Loucy (cell line): Measurements from ENCODE around the gene RHOC.
"Not testable (repeated sequence)": the region's sequence is repeated elsewhere in the genome, so short reads cannot be mapped to it uniquely, and the experiment has no call there.

Experiments
- H2AFZ ChIP-seq: fragments of 200-600 bp; sonication (generic); 2 replicates; pipeline ENCODE4 v1.6.0; 2016; ENCODE audit warnings: antibody characterized with exemption, mild to moderate bottlenecking, low read length, moderate library complexity
- H3F3A ChIP-seq: fragments of 200-600 bp; 2 replicates; pipeline ENCODE4 v1.6.0; 2016; ENCODE audit warnings: antibody characterized with exemption, low read depth, mild to moderate bottlenecking
- H3K27me3 ChIP-seq: fragments of 200-600 bp; sonication (generic); 2 replicates; pipeline ENCODE4 v1.6.1; 2014; ENCODE audit warnings: low read length, mild to moderate bottlenecking; ENCODE audit not compliant: insufficient read depth, poor library complexity, severe bottlenecking
- H3K36me3 ChIP-seq: fragments of 200-600 bp; sonication (generic); 2 replicates; pipeline ENCODE4 v1.6.1; 2016; ENCODE audit warnings: low read length; ENCODE audit not compliant: insufficient read depth
- H3K4me1 ChIP-seq: fragments of 200-600 bp; sonication (generic); 2 replicates; pipeline ENCODE4 v1.5.1; 2014; ENCODE audit warnings: low read length, mild to moderate bottlenecking; ENCODE audit not compliant: insufficient read depth, poor library complexity, severe bottlenecking
- H3K4me2 ChIP-seq: fragments of 200-600 bp; sonication (generic); 2 replicates; pipeline ENCODE4 v1.6.0; 2014; ENCODE audit warnings: antibody characterized with exemption, low read length, low read depth, mild to moderate bottlenecking; ENCODE audit not compliant: poor library complexity, severe bottlenecking
- H3K4me3 ChIP-seq: fragments of 200-600 bp; sonication (generic); 2 replicates; pipeline ENCODE4 v1.5.1; 2014; ENCODE audit warnings: low read length, mild to moderate bottlenecking, mixed read lengths; ENCODE audit not compliant: poor library complexity, severe bottlenecking
- H3K79me2 ChIP-seq: fragments of 200-600 bp; sonication (generic); 2 replicates; pipeline ENCODE4 v1.6.1; 2014; ENCODE audit warnings: low read length; ENCODE audit not compliant: insufficient read depth
- H3K9ac ChIP-seq: fragments of 200-600 bp; sonication (generic); 2 replicates; pipeline ENCODE4 v1.6.0; 2014; ENCODE audit warnings: mild to moderate bottlenecking, low read depth, low read length, moderate library complexity; ENCODE audit not compliant: poor library complexity, severe bottlenecking
- H3K9me2 ChIP-seq: fragments of 200-600 bp; sonication (generic); replicated peaks from 2 replicates; pipeline ENCODE4 v1.6.1; 2016; ENCODE audit warnings: low read depth, low read length, mixed read lengths
- H3K9me3 ChIP-seq: fragments of 200-600 bp; sonication (generic); 2 replicates; pipeline ENCODE4 v1.6.1; 2014; ENCODE audit warnings: mild to moderate bottlenecking, antibody characterized with exemption, low read length, low read depth; ENCODE audit not compliant: insufficient read depth
- H4K20me1 ChIP-seq: fragments of 200-600 bp; sonication (generic); 2 replicates; pipeline ENCODE4 v1.6.0; 2014; ENCODE audit warnings: antibody characterized with exemption, low read length, mild to moderate bottlenecking; ENCODE audit not compliant: insufficient read depth, poor library complexity, severe bottlenecking
- EZH2phosphoT487 ChIP-seq: fragments of 200-600 bp; IDR thresholded peaks from 2 replicates; pipeline ENCODE4 v1.6.1; 2018; ENCODE audit warnings: antibody characterized with exemption, mild to moderate bottlenecking, moderate library complexity, borderline replicate concordance
- TF ChIP-seq, protein P1 (sequence below): fragments of 200-600 bp; sonication (generic); conservative IDR thresholded peaks from 2 replicates; pipeline ENCODE4 v1.5.1; 2014; ENCODE audit warnings: mild to moderate bottlenecking, antibody characterized with exemption, low read length

The RHOC gene

DNA sequence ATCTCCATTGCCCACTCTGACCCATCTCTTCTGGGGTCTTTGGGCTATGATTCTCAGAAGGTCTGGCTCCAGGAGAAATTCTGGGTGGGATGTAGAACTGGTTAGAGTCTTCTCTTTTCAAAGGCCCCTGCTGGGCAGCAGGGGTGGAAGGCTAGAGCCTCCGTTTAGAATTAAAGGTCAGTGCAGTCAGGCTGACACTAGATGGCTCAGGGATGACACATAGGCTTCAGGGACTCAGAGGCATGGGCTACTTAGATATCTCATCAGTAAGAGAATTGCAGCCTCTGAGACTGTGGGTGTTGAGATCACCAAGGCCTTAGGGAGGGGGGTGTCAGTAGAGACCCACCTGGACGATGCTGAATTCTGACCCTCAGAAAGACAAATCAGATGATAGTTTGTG, 20.8 kb upstream of the RHOC start:
- Histone ChIP-seq H3K27me3 (no peaks in the 10 kb centered on the region), H3K4me1 (no peaks in the 10 kb centered on the region), H3K4me3 (no peak overlapping the region), H3K79me2 (no peaks in the 10 kb centered on the region), H3K9me3 (no peaks in the 10 kb centered on the region), H3K9ac (no peak overlapping the region), H3K36me3 (no peaks in the 10 kb centered on the region), H3F3A (no peaks in the 10 kb centered on the region), H3K9me2 (no peaks in the 10 kb centered on the region), H3K4me2 (no peak overlapping the region), H4K20me1 (no peaks in the 10 kb centered on the region), H2AFZ (no peak overlapping the region)
- no peak for TF ChIP-seq EZH2phosphoT487
- TF ChIP-seq, protein P1, sequence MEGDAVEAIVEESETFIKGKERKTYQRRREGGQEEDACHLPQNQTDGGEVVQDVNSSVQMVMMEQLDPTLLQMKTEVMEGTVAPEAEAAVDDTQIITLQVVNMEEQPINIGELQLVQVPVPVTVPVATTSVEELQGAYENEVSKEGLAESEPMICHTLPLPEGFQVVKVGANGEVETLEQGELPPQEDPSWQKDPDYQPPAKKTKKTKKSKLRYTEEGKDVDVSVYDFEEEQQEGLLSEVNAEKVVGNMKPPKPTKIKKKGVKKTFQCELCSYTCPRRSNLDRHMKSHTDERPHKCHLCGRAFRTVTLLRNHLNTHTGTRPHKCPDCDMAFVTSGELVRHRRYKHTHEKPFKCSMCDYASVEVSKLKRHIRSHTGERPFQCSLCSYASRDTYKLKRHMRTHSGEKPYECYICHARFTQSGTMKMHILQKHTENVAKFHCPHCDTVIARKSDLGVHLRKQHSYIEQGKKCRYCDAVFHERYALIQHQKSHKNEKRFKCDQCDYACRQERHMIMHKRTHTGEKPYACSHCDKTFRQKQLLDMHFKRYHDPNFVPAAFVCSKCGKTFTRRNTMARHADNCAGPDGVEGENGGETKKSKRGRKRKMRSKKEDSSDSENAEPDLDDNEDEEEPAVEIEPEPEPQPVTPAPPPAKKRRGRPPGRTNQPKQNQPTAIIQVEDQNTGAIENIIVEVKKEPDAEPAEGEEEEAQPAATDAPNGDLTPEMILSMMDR: peak; percentile 30

DNA sequence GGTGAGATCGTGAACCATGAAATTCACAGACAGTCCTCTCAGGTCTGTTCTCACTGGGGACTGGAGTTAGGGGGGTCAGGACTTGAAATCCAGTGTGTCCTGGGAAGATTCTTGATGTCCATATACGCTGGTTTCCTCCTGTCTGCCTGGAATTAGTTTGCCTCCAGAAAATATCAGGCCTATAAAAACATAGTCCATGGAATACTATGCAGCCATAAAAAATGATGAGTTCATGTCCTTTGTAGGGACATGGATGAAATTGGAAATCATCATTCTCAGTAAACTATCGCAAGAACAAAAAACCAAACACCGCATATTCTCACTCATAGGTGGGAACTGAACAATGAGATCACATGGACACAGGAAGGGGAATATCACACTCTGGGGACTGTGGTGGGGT, 17.3 kb upstream of the RHOC start:
- not testable (repeated sequence) for H3K27me3 ChIP-seq, H3F3A ChIP-seq, H3K36me3 ChIP-seq, H3K4me1 ChIP-seq, H4K20me1 ChIP-seq, H3K9me2 ChIP-seq, H3K4me2 ChIP-seq, H3K79me2 ChIP-seq, H3K9me3 ChIP-seq, H3K9ac ChIP-seq, H2AFZ ChIP-seq, H3K4me3 ChIP-seq

DNA sequence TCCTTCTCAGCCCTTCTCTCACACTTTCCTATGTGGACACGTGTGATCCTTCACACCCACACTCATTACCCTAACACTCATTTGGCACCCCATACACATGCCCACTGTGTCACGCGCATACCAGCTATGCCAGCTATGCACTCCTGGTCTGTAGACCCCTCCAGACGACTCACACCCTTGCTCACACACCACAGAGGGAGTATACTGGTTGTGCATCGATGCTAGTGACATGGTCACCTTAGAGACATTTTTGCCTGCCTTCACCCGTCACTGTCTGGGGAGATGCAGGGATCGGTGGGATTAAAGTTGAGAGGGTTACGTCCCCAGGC, 16.5 kb upstream of the RHOC start:
- H3K9ac ChIP-seq: no peak overlapping the region

More for the DNA sequence above, 16.5 kb upstream of the RHOC start:
- TF ChIP-seq EZH2phosphoT487: no peak
- TF ChIP-seq, protein P1: no peak
- H4K20me1 ChIP-seq: no peaks in the 10 kb centered on the region
- no peak overlapping the region for H2AFZ ChIP-seq
- H3K4me2 ChIP-seq: no peak overlapping the region
- H3K4me3 ChIP-seq: no peak overlapping the region
- H3K9me2 ChIP-seq: no peaks in the 10 kb centered on the region
- H3K9me3 ChIP-seq: no peaks in the 10 kb centered on the region
- H3F3A ChIP-seq: no peaks in the 10 kb centered on the region
- H3K36me3 ChIP-seq: no peaks in the 10 kb centered on the region
- no peaks in the 10 kb centered on the region for H3K4me1 ChIP-seq
- no peaks in the 10 kb centered on the region for H3K27me3 ChIP-seq
- no peaks in the 10 kb centered on the region for H3K79me2 ChIP-seq
